Stimulated activated CD4-positive, alpha-beta T cell treated with anti-CD3 and anti-CD28 coated beads, TNF-alpha, amount 100 ng/mL, for 24 hours (primary cell): ENCODE data around the gene PACSIN1.
"Not testable (repeated sequence)": the region's sequence is repeated elsewhere in the genome, so short reads cannot be mapped to it uniquely, and the experiment has no call there.

Experiments used
- DNase-seq, 3 experiments: peaks; one replicate each; pipeline ENCODE4 v3.0.0-alpha.2; 2020; ENCODE audit warnings: low read depth in 3 of 3

PACSIN1 gene

DNA sequence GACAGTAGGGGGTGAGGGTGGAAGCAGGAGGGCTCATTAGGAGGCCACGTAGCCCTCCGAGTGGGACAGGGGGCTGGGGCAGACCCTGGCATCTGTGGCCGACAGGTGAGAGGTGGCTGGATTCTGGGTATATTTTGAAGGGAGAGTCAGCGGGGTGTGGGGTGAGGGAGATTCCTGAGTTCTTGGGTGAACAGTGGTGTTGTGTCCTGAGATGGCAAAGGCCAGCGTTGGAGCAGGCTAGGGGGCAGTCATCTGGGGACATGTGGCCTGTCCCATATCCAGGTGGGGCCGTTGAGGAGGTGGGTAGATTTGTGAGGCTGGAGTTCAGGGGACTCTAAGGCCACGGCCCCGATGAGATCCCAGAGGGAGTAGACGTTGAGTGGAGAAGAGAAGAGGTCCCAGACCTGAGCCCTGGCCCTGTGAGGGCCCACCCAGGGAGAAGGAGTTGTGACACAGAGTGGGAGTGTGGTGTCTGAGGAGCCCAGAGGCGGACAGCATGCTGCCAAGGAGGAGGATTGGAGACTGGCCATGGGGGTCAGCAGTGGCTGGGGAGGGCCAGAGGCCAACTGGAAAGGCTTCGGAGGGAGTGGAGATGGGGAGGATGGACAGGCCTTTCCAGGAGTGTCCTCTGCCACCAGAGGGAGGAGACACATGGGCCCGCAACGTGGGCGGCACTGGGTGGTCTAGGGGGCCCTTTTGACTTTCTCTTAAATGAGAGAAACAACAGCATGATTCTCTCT lies 19.6 kb downstream of the PACSIN1 start:
- DNase-seq: no peak

DNA sequence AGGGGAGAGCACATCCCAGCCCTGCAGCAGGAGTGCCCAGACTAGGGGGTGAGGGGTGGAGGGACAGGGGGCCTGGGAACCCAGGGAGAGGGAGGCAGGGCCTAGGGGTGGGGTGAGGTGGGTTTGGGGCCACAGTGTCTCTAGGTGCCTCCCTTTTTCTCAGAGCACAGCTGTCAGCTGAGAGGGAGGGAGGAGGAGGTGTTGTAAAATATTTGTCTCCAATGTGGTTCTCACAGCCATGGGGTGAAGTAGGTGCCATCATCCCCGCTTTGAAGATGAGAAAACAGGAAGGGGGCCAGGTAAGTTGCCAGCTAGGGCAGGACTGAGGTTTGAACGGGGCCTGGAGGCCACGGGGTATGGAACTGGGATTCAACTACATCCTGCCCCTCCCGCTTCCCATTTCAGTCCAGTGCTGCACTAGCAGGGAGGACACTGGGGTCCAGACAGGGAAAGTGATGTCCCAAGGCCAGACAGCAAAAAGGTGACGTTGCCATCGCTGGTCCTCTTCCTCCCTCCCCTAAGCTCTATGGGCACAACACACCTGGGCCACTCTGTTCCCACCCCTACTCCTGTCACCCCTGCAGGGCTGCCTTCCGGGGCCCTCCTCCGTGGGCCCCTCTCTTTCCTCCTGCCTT lies 20.3 kb downstream of the PACSIN1 start:
- no peak for DNase-seq

DNA sequence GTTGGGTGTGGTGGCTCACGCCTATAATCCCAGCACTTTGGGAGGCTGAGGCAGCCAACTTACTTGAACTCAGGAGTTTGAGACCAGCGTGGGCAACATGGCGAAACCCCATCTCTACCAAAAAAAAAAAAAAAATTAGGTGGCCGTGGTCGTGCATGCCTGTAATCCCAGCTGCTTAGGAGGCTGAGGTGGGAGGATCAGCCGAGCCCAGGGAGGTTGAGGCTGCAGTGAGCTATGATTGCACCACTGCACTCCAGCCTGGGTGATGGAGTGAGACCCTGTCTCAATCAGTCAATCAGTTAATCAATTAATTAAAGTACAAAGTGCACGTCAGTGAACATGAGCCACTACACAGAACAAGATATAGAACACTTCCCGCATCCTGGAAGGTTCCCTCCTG lies 21.0 kb downstream of the PACSIN1 start:
- DNase-seq: not testable (repeated sequence)

DNA sequence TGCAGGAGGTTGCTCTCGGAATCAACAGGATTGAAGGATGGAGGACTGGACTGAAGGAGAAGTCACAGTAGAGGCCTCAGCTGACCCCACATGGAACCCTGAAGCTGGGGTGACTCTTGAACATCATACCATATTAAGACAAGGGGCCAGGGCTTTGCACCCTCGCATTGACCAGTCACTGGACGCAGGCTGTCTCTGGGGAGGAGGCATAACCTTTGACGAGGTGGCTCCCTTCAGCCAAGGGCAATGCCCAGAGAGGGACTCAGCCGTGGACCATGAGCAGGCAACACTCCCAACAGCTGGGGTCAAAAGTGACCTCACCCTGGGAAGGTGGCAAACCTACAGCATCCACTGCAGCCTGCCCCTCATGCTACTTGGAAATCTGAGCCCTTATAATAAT lies 21.7 kb downstream of the PACSIN1 start:
- DNase-seq: no peak

DNA sequence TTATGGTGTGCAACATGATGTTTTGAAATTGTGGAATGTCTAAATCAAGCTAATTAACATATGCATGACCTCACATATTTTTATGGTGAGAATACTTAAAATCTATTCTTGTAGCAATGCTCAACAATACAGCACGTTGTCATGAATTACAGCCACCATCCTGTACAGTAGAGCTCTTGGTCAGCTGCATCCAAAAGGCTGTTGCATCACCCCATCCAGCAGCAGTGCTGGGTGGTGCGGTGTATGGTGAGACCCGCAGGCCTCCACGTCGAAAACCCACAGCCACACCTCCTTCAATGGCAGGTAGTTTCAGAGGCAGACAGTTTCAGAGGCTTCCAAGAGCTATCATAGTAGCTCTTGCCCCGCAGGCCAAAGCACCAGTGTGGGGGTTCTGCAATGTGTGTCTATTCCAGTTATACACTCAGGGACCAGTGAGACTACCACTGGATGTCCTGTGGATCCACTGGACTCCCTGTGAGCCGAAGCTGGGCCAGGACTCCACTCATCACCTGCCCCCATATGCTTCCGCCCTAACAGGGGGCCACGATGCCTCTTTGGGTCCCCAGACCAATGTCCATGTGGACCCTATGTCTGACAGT lies 23.4 kb downstream of the PACSIN1 start:
- DNase-seq: no peak

DNA sequence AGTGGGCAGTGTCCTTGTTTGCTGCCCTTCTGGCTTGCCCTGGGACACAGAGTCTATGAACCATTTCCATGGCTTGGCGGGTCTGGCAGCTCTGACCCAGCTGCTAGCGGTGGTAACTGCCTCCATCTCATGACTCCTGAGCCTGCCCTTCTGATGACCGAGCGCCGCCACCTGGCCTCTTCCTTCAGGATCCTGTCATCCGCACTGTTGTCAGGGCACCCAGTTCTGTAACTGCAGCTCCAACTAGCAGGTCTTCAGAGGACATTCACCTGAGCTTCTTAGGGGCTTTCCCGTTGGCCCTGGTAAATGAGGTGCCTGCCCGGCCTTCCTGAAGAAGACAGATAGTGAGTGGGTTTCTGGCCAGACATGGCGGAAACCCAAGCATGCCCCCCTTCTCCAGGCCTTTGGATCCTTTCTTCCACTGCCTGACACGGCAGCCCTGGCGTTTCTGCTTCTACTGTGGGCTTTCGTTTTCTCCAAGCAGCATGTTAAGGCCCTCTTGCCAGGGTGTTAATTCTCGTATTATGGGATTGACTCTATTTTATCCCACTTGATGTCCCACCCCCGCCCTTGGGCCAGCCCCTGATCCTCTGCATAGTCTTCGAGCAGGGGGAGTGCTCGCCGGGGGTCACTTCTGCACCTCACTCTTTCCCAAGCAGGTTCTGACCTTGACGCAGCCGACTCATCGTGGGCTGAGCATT lies 24.7 kb downstream of the PACSIN1 start:
- no peak for DNase-seq

DNA sequence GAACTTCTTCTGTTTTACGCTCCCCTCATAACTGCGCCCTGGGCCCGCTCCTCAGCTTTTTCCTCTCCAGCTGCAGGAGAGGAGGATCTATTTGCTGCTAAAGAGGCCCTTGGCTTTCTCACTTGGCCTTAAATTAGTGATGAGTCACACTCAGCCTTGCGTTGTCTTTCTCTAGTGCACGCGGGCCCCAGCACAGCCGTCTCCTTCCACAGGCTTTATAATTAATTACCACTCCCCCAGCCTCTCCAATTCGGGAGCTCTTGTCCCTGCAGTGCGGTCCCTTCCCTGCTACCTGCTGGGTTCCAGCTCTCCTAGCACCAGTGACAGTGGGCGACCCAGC lies 25.2 kb downstream of the PACSIN1 start:
- no peak for DNase-seq

DNA sequence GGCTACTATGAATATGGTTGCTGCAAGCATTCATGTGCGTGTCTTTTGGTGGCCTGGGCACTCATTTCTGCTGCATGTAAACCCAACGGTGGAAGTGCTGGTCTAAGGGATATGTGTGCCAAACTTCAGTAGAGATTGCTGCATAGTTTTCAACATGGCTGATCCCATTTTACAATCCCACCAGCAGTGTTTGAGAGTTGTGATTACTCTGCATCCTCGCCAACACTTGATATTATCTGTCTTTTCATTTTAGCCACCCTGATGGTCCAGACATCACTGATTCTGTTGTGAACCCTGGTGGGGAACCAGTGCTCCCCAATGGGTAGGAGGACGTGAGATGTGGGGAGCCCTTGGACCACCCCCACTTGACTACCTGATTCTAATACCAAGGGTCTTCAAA lies 27.5 kb downstream of the PACSIN1 start:
- DNase-seq: no peak

DNA sequence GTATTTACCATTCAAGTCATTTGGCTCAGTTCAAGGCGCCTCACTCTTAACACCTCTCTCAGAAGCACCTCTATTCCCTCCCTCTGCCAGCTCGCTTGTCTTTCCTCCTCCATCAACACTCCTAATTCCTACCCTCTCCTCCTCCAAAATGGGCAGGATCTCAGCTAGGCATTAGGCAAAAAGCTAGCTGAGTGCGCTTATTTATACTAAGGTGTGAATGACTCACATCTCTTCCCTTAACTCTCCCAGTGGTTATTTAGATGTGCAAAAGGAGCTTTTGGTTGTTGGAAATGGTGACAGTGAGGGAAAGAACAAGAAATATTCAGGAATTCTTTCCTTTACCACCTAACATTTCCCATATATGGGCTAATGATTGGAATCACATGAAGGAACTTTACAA lies 29.1 kb downstream of the PACSIN1 start:
- no peak for DNase-seq

DNA sequence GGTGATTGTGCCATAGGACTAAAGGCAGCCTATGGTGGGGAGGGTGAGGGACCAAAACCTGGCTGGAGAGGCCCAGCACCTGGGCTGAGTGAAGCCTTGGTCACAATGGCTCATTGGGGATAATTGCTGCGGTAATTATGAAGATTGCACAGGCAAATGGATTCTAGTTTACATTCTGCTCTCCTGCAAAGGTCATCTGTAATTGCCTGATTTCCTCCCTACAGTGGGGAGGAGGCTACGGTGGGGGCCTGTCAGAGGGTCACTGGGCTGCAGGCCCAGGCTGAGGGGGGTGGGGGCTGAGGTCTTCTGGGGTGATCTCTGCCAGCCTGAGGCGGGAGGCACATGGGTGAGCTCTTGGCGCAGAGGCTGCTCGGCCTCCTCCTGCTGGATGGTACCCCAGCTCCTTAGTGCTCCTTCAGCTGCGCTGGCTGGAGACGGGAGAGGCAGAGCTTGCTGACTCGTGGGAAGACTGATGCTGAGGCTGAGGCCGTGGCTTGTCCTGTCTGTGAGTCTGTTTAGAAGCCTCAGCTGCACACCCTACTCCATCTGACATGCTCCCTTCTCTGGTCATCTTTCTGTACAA lies 30.3 kb downstream of the PACSIN1 start:
- DNase-seq: no peak

DNA sequence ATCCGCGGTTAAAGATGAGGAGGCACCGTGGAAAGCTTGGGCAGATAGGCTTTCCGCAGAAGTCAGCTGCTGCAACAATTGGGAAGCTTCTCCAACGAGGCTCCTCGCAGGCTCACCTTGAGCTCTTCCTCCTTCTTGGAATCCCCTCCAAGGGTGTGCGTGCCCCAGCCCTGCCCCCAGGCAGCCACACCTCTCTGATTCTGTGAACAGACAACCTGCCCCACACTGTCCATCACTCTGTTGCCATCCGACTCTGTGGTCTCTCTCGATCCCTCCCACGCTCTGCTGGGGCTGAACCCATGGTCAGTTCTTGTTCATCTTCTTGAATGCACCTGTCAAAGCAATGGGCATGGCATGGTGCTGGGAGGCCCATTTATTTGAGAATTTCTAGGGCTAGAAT lies 31.5 kb downstream of the PACSIN1 start:
- no peak for DNase-seq

DNA sequence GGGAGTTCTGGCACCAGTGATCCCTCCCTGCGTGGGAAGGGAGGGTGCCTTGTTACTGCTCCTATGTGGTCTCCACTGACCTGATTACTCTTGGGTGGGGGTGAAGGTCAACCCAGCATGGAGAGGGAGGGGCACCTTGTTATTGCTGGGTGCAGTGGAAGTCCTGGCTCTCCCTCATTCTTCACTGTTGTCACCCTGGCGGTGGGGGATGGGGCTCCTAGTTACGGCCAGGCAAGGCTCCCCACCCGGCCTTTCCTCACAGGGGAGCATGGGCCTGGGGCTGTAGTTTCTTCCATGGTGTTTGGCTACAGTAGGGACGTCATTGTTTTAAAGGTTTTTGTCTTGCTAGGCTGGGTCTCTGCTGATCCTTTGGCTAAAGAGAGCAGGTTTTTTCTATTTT lies 40.8 kb downstream of the PACSIN1 start:
- DNase-seq: no peak

DNA sequence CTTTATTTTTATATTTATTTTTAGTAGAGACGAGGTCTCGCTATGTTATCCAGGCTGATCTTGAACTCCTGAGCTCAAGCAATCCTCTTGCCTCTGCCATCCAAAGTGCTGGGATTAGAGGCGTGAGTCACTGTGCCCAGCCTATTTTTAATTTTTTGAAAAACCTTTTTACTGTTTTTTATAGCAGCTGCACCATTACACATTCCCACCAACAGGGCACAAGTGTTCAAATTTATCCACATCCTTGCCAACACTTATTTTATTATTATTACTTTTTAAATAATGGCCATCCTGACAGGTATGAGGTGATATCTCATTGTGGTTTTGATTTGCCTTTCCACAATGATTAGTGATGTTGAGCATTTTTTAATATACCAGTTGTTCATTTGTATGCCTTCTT lies 42.5 kb downstream of the PACSIN1 start:
- no peak for DNase-seq

DNA sequence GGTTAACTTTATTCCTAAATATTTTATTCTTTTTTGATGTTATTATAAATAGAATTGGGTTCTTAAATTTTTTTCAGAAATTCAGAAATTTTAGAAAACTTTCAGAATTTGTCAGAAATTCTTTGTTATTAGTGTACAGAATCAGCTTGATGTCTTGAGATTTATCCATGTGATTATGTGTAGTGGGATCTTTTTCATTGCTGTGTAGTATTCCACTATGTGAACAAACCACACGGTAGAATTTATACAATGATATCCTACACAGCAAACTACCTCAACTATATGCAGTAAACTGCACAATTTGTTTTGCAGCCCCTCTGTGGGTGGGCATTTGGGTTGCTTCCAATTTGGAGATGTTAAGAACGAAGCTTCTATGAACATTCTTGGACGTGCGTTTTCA lies 43.9 kb downstream of the PACSIN1 start:
- no peak for DNase-seq

DNA sequence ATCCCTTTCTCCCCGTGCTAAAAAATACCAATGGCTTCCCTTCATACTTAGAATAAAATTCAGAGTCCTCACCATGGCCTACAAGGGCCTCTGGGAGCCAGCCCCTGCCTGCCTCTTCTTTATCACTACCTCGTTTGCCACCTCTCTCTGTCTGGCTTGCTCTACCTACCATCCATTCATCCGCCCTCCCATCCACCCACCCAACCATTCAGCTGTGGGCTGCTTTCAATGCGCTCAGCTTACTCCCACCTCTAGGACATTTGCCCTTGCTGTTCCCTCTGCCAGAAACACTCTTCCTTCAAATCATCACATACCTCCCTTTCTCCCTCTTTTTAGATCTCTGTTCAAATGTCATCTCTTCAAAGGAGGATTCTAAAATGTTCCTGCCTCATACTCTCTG lies 44.4 kb downstream of the PACSIN1 start:
- DNase-seq: no peak

DNA sequence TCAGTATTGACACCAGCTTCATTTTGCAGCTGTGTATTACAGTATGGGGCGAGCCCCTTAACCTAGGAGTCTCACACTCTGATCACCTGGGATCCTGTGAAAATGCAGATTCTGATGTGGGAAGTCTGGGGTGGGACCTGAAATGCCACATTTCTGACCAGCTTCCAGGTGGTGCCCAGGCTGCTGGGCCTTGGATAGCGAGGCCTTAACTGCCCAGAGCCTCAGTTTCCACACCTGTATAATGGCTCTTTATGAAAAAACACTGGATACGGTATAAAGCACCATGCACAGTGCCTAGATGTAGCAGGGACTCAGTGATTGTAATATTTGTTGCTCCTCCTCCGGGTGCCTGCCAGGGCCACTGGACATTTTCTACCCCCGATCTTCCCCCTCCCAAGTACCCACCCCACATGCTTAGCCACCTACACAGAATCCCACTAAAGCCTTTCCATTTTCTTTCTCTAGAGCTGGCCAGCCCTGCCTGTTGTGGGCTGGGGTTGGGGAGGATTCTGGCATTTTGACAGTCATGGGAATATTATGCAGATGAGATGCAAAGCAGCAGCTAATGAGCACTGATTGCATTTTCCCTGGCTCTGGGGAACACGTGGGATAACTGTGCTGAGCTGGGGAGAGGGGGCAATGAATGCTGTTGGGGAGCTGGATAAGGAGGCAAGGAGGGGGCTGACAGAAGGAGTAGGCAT lies 45.5 kb downstream of the PACSIN1 start:
- DNase-seq: no peak

DNA sequence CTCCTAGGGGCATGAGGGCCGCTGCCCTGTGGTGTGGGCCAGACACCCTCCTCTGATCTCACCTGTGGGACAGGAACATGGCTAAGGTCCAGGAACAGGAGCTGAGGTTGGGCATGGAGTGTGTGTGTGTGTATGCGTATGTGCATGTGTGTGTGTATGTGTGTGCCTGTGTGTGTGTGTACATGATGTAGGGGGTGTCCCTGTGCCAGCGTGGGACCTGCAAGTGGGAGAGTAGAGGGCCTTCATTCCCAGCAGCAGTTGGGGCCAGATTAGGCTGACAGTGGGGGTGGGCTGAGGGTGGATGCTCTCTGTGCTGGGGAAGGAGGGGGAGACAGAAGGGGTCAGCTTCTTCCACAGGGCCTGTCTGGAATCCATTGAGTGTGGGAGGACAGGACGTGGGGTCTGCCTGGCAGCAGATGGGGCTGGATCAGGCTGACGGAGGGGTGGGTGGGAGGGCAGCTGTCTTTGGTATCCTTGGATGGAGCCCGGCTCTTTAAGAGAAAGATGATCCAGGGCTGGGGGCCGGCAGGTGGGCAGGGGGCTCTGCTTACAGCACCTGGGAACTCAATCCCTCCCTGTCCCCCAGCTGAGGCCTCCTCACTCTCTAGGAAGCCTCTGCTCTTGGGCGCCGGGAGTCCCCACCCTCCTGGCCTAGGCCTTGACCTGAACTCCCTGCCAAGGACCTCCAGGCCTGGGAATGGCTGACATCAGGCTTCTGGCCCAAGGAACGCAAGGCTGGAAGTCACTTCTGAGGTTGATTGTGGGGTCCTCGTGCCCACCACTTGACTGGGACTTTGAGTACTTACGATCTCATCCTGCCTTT lies 46.2 kb downstream of the PACSIN1 start:
- DNase-seq: no peak

DNA sequence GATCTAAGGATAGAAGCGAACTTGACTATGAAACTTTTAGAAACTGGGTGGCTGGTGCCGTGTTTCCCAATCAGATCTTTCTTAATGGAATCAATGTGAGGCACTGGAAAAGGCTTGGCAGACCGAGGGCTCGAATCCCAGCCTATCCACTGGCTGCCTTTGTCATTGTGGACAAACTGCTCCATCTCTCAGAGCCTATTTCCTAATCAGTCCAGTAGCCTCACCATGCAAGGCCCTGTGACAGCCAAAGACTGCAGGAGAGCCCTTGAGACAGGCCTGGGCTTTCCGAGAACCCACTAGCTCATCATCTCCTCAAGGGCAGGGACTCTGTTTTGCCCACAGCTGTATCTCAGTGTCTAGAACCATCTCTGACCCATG lies 46.9 kb downstream of the PACSIN1 start:
- DNase-seq: no peak

DNA sequence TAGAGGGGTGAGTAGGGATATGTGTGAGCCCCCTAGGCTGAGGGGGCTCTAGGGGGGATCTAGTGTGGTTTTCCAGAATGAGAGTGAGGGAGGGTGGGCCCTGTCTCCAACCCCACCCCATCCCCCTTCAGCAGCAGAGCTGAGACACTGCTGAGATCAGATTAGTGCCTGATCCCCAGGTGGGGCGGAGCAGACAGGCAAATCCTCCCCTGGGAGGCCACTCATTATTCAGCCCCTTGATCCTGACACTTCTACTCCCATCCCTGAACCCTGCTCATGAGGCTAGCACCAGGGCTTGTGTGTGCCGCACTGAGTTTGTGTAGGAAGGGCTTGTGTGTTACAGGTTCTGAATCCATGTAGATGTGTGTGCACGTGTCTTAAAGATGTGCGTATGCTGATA lies 47.8 kb downstream of the PACSIN1 start:
- no peak for DNase-seq

DNA sequence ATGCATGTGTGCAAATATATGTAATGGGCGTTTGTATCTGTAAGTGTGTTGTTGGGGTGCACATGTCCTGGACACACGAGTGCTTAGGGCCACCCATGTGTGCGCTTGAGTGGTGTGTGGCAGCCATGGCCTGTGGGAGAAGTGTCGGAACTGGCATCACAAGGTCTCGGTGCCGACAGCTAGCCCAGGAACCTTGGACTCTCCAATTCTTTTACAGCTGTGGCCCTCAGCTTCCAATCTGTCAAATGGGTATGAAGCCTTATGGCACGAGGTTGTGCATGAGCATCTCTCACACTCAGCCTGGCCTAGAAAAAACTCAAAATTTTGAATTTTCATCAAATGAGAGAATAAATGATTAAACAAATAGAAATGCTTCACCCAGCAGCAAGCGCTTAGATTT lies 48.2 kb downstream of the PACSIN1 start:
- DNase-seq: no peak
